ENCODE measurements around the gene FOXI1.

FOXI1 gene

GRCh38 chr5:170143091-170143490 is 37.4 kb downstream of the FOXI1 start:
- Histone ChIP-seq H3K27me3 (replicated peaks; ENCODE audit: control insufficient read depth, insufficient read depth, low read length) (peaks cover 26% of the 10 kb centered on the region), H3K9me3 (ENCODE audit: control insufficient read depth, low read length) (no peaks in the 10 kb centered on the region), H3K36me3 (ENCODE audit: control insufficient read depth, insufficient read depth, low read length, severe bottlenecking) (no peaks in the 10 kb centered on the region), H3K9ac (ENCODE audit: low read length) (no peak overlapping the region), H3K4me1 (ENCODE audit: control insufficient read depth, insufficient read depth, low read length) (no peaks in the 10 kb centered on the region), H3K4me3 (ENCODE audit: low read length) (no peak overlapping the region)
- DNase-seq (ENCODE audit: low read depth) = no peak

GRCh38 chr5:170143710-170144109 is 38.0 kb downstream of the FOXI1 start:
- H3K9me3 ChIP-seq (ENCODE audit: control insufficient read depth, low read length) = no peaks in the 10 kb centered on the region
- peaks cover 25% of the 10 kb centered on the region for H3K27me3 ChIP-seq (replicated peaks; ENCODE audit: control insufficient read depth, insufficient read depth, low read length)
- no peak overlapping the region for H3K9ac ChIP-seq (ENCODE audit: low read length)
- no peak overlapping the region for H3K4me3 ChIP-seq (ENCODE audit: low read length)
- H3K4me1 ChIP-seq (ENCODE audit: control insufficient read depth, insufficient read depth, low read length) = no peaks in the 10 kb centered on the region
- no peaks in the 10 kb centered on the region for H3K36me3 ChIP-seq (ENCODE audit: control insufficient read depth, insufficient read depth, low read length, severe bottlenecking)
- DNase-seq (ENCODE audit: low read depth) = no peak

GRCh38 chr5:170144286-170145023 is 38.8 kb downstream of the FOXI1 start:
- Histone ChIP-seq H3K27me3 (replicated peaks; ENCODE audit: control insufficient read depth, insufficient read depth, low read length) (peaks cover 21% of the 10 kb centered on the region), H3K4me1 (ENCODE audit: control insufficient read depth, insufficient read depth, low read length) (no peaks in the 10 kb centered on the region), H3K4me3 (ENCODE audit: low read length) (no peak overlapping the region), H3K36me3 (ENCODE audit: control insufficient read depth, insufficient read depth, low read length, severe bottlenecking) (no peaks in the 10 kb centered on the region), H3K9ac (ENCODE audit: low read length) (no peak overlapping the region), H3K9me3 (ENCODE audit: control insufficient read depth, low read length) (no peaks in the 10 kb centered on the region)
- DNase-seq (ENCODE audit: low read depth) = no peak

GRCh38 chr5:170145462-170145861 is 39.8 kb downstream of the FOXI1 start:
- Histone ChIP-seq H3K4me3 (ENCODE audit: low read length) (no peak overlapping the region), H3K9ac (ENCODE audit: low read length) (no peak overlapping the region), H3K9me3 (ENCODE audit: control insufficient read depth, low read length) (no peaks in the 10 kb centered on the region), H3K36me3 (ENCODE audit: control insufficient read depth, insufficient read depth, low read length, severe bottlenecking) (no peaks in the 10 kb centered on the region), H3K27me3 (replicated peaks; ENCODE audit: control insufficient read depth, insufficient read depth, low read length) (peaks cover 21% of the 10 kb centered on the region), H3K4me1 (ENCODE audit: control insufficient read depth, insufficient read depth, low read length) (no peaks in the 10 kb centered on the region)
- DNase-seq (ENCODE audit: low read depth) = no peak

- Histone ChIP-seq H3K9ac (ENCODE audit: low read length) (no peak overlapping the region), H3K27me3 (replicated peaks; ENCODE audit: control insufficient read depth, insufficient read depth, low read length) (peaks cover 21% of the 10 kb centered on the region), H3K9me3 (ENCODE audit: control insufficient read depth, low read length) (no peaks in the 10 kb centered on the region), H3K4me3 (ENCODE audit: low read length) (no peak overlapping the region), H3K36me3 (ENCODE audit: control insufficient read depth, insufficient read depth, low read length, severe bottlenecking) (no peaks in the 10 kb centered on the region), H3K4me1 (ENCODE audit: control insufficient read depth, insufficient read depth, low read length) (peaks cover 11% of the 10 kb centered on the region)
- no peak for DNase-seq (ENCODE audit: low read depth)
Measured at GRCh38 chr5:170147051-170147752, 41.5 kb downstream of the FOXI1 start.

- DNase-seq (ENCODE audit: low read depth) = no peak
- Histone ChIP-seq H3K9ac (ENCODE audit: low read length) (no peak overlapping the region), H3K4me3 (ENCODE audit: low read length) (no peak overlapping the region), H3K36me3 (ENCODE audit: control insufficient read depth, insufficient read depth, low read length, severe bottlenecking) (no peaks in the 10 kb centered on the region), H3K4me1 (ENCODE audit: control insufficient read depth, insufficient read depth, low read length) (peaks cover 11% of the 10 kb centered on the region), H3K9me3 (ENCODE audit: control insufficient read depth, low read length) (no peaks in the 10 kb centered on the region), H3K27me3 (replicated peaks; ENCODE audit: control insufficient read depth, insufficient read depth, low read length) (peaks cover 19% of the 10 kb centered on the region)
Measured at GRCh38 chr5:170147753-170148264, 42.1 kb downstream of the FOXI1 start.

GRCh38 chr5:170148430-170149205 is 42.9 kb downstream of the FOXI1 start:
- Histone ChIP-seq H3K9me3 (ENCODE audit: control insufficient read depth, low read length) (no peaks in the 10 kb centered on the region), H3K36me3 (ENCODE audit: control insufficient read depth, insufficient read depth, low read length, severe bottlenecking) (no peaks in the 10 kb centered on the region), H3K4me1 (ENCODE audit: control insufficient read depth, insufficient read depth, low read length) (peaks cover 11% of the 10 kb centered on the region), H3K4me3 (ENCODE audit: low read length) (no peak overlapping the region), H3K9ac (ENCODE audit: low read length) (no peak overlapping the region), H3K27me3 (replicated peaks; ENCODE audit: control insufficient read depth, insufficient read depth, low read length) (peaks cover 11% of the 10 kb centered on the region)
- DNase-seq (ENCODE audit: low read depth) = no peak

GRCh38 chr5:170149206-170149515 is 43.5 kb downstream of the FOXI1 start:
- no peak for DNase-seq (ENCODE audit: low read depth)

GRCh38 chr5:170150713-170151096 is 45.0 kb downstream of the FOXI1 start:
- Histone ChIP-seq H3K4me3 (ENCODE audit: low read length) (no peak overlapping the region), H3K27me3 (replicated peaks; ENCODE audit: control insufficient read depth, insufficient read depth, low read length) (no peaks in the 10 kb centered on the region), H3K4me1 (ENCODE audit: control insufficient read depth, insufficient read depth, low read length) (peaks cover 11% of the 10 kb centered on the region), H3K36me3 (ENCODE audit: control insufficient read depth, insufficient read depth, low read length, severe bottlenecking) (no peaks in the 10 kb centered on the region), H3K9ac (ENCODE audit: low read length) (no peak overlapping the region), H3K9me3 (ENCODE audit: control insufficient read depth, low read length) (no peaks in the 10 kb centered on the region)
- no peak for DNase-seq (ENCODE audit: low read depth)

More at GRCh38 chr5:170149206-170149515, 43.5 kb downstream of the FOXI1 start:
- H3K27me3 ChIP-seq (replicated peaks; ENCODE audit: control insufficient read depth, insufficient read depth, low read length) = peaks cover 8% of the 10 kb centered on the region
- H3K4me3 ChIP-seq (ENCODE audit: low read length) = no peak overlapping the region
- no peaks in the 10 kb centered on the region for H3K36me3 ChIP-seq (ENCODE audit: control insufficient read depth, insufficient read depth, low read length, severe bottlenecking)
- peaks cover 11% of the 10 kb centered on the region for H3K4me1 ChIP-seq (ENCODE audit: control insufficient read depth, insufficient read depth, low read length)
- no peak overlapping the region for H3K9ac ChIP-seq (ENCODE audit: low read length)
- no peaks in the 10 kb centered on the region for H3K9me3 ChIP-seq (ENCODE audit: control insufficient read depth, low read length)

GRCh38 chr5:170151097-170151831 is 45.6 kb downstream of the FOXI1 start:
- H3K4me3 ChIP-seq (ENCODE audit: low read length) = no peak overlapping the region
- peak; percentile 69 for DNase-seq (ENCODE audit: low read depth)

GRCh38 chr5:170152767-170153166 is 47.1 kb downstream of the FOXI1 start:
- Histone ChIP-seq H3K9me3 (ENCODE audit: control insufficient read depth, low read length) (no peaks in the 10 kb centered on the region), H3K27me3 (replicated peaks; ENCODE audit: control insufficient read depth, insufficient read depth, low read length) (no peaks in the 10 kb centered on the region), H3K9ac (ENCODE audit: low read length) (no peak overlapping the region), H3K36me3 (ENCODE audit: control insufficient read depth, insufficient read depth, low read length, severe bottlenecking) (no peaks in the 10 kb centered on the region), H3K4me1 (ENCODE audit: control insufficient read depth, insufficient read depth, low read length) (peaks cover 11% of the 10 kb centered on the region), H3K4me3 (ENCODE audit: low read length) (no peak overlapping the region)
- no peak for DNase-seq (ENCODE audit: low read depth)

More at GRCh38 chr5:170151097-170151831, 45.6 kb downstream of the FOXI1 start:
- Histone ChIP-seq H3K27me3 (replicated peaks; ENCODE audit: control insufficient read depth, insufficient read depth, low read length) (no peaks in the 10 kb centered on the region), H3K36me3 (ENCODE audit: control insufficient read depth, insufficient read depth, low read length, severe bottlenecking) (no peaks in the 10 kb centered on the region), H3K9me3 (ENCODE audit: control insufficient read depth, low read length) (no peaks in the 10 kb centered on the region), H3K4me1 (ENCODE audit: control insufficient read depth, insufficient read depth, low read length) (peaks cover 11% of the 10 kb centered on the region), H3K9ac (ENCODE audit: low read length) (no peak overlapping the region)

Measured in adipocyte (in vitro differentiated cells).